Anterior cingulate cortex (tissue), 58 donors: ENCODE results near the gene ASCC2.
A peak's percentile ranks its signal among the peaks of the same experiment; 100 is the strongest.

Experiments
- DNase-seq, 58 donors: peaks; one replicate each; lab custom pipeline; 2025; lab: John Stamatoyannopoulos, UW

The ASCC2 gene

GRCh38 chr22:29788339-29789279, 49.5 kb downstream of the ASCC2 start:
- no peak for DNase-seq

GRCh38 chr22:29787371-29787980, 50.6 kb downstream of the ASCC2 start:
- DNase-seq = no peak

GRCh38 chr22:29786031-29786430, 52.0 kb downstream of the ASCC2 start:
- DNase-seq = peak in 1 of 58 donors; percentile 6

DNA sequence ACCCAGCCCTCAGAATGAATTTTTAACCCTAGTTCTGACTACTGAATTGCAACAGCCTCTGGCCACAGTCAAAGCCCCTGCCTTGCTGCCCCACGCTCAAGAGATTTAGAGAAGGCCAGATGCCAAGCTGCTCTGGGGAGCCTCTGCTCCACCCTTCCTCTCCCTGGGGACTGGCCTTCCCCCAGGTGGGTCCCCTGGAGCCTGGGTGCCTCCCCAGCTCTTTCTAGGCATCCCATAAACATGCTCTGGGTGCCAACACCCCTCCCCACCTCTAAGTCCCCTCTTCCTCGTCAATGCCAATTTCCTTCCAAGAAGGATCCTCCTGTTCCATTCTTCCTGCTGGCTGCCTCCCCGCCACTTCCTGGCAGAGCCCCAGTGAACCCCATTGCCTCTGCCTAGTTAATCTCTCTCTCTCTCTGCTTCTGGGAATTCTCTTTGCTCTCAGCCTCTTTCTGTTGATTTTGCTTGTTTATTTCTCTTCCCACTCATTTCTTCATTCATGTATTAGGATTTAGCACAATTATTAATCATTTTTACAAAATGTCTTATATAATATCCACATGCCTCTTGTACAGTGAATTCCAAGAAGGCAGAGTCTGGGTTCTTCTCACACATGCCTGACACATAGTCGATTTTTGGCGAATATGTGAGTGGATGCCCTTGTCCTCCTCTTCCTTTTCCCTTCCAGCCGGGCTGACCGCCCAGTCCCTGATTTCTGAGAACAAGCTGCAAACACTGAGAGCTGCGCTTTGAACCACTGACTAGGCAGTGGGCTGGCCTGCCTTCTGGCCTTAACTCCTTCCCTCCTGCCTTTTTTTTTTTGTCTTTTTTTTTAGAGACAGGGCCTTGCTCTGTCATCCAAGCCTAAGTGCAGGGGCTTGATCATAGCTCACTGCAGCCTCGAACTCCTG, 53.4 kb downstream of the ASCC2 start:
- peak in 53 of 58 donors; percentile 7 to 84 (median 47) for DNase-seq

DNA sequence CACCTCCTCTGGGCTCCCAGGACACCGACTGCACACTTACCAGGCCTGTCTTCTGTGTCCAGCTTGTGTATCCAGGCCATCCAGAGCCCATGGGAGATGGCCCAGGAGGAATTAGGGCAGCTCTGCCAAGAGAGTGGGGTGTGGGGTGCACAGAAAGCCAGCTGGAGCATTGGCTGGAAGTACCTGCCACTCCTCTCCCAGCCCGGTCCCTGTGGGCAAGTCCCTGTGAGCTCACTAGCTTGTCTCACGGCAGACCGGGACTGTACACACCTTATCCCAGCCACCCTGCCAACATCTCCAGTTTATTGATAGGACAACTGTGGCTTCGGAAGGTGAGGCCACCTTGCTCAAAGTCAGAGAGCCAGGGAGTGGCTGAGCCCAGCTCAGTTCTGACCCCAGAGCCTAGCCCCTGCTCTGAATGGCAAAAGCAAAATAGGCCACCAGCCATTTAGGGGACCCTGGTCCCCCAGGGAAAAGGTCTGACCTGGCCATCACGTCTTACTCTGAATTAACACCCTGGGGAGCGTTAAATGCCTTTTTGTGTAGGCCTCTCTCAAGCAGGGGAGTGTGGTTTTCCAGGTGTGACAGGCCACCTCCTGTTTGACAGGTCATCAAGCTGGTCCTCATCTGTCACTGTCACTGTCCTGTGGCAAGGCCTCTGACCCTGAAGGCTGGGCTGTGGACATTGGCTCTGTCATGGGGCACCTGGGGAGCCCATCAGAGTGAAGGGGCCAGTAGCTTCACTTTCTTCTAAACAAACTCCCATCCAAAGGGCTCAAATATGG, 55.8 kb downstream of the ASCC2 start:
- peak in 44 of 58 donors; percentile 4 to 69 (median 32) for DNase-seq

GRCh38 chr22:29780748-29781676, 57.1 kb downstream of the ASCC2 start:
- DNase-seq = peak in 31 of 58 donors; percentile 3 to 81 (median 36)

GRCh38 chr22:29780220-29780619, 57.9 kb downstream of the ASCC2 start:
- DNase-seq = no peak

DNA sequence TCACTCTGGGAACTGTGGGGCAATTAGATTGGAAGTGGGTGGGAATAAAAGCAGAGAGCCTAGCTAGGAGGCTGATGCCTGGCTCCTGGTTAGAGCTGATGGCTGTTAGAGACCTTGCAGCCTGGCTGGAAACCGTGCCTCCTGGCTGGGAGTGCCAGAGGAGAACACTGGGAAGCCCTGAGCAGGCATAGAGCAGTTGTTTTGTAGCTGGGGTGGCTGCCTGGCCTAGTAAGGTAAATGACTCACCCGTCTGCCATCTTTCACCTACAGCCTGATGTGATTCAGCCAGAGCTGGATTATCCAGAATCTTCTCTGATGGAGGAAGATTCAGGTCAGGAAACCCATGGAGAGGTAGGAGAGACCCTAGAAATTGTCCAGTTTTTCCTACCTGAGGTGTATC, 64.8 kb downstream of the ASCC2 start:
- peak in 1 of 58 donors; percentile 26 for DNase-seq

DNA sequence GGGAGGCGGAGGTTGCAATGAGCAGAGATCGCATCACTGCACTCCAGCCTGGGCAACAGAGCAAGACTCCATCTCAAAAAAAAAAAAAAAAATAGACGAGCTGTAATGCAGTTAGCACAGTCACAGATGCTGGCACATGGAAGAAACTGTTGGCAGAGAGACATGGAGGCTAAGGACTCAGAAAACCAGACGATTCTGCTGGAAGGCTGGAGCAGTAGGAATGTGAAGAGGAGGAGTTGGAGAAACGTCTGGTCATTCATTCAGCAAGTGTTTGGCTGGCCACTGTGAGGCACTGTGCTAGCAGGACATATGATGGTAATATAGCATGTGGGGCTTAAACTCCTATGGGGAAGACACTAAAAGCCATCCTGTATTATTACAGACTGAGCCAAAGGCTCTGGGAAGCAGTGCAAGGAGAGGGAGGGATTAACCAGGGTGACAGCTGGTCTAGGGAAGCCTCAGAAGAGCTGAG, 65.9 kb downstream of the ASCC2 start:
- peak in 15 of 58 donors; percentile 4 to 42 (median 14) for DNase-seq

- no peak for DNase-seq
These were observed 68.3 kb downstream of the ASCC2 start for GRCh38 chr22:29769723-29770321.

DNA sequence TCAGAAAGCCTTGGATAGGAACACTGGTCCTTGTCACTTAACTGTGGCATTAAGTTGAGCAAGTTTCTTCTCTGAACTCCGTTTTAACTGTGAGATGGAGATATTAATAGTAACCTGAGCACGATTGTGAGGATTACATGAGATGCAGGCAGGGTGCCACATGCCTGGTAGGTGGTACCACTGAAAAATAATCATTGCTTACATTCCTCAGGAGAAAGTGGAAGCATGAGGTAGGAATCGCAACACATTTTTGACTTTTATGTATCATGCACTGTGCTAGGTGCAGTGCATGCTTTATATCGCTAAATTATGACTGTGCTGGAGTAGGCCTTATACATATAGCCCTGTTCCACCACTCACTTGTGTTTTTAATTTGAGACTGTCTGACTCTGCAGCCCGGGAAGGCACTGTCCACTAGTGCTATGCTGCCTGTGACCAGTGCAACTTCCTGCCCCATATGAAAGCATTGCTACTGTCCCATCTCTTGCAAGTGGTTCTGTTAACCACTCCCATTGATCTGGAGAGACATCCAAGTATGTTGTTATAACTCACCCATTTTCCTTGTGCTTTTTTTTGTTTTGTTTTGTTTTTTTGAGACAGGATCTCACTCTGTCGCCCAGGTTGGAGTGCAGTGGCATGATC, 69.9 kb downstream of the ASCC2 start:
- no peak for DNase-seq

- DNase-seq = peak in 56 of 58 donors; percentile 43 to 95 (median 84)
These were observed 70.7 kb downstream of the ASCC2 start, which contains the start of gene UQCR10 for GRCh38 chr22:29767171-29768051. Gene UQCR10, plus strand, starts transcription at chr22:29767369. Its CDS starts 30 bp downstream, at chr22:29767399.

DNA sequence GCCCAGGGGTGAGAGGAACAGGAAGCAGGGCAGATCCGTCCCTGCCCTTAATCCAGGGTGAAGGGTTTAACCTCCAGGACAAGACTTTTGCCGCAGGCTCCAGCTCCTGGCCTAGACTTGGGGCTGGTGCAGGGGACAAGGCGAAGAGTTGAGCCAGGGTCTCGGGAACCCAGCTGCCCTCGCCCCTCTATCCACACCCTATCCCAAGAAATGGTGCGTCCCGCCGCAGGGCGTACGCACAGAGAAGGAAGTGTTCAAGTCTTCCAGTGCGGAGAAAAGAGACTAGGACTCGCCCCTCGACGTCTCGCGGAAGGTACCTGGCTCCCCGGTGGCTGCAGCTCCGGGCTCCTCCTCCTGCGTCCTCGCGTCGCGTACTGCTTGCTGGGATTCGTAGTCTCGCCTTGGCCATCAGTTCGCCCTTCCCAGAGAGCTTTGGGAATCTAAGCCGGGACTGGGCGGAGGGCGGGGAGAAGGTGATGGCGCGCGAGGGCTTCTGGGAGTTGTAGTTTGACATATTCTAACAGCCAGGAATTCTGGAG, 71.4 kb downstream of the ASCC2 start, which contains the start of gene ZMAT5:
Gene ZMAT5 (minus strand): TSS at position 376 of the 539 bp plus-strand sequence. CDS start 18,463 bp downstream, outside the sequence.
- peak; percentile 39 to 98 (median 92) for DNase-seq

DNA sequence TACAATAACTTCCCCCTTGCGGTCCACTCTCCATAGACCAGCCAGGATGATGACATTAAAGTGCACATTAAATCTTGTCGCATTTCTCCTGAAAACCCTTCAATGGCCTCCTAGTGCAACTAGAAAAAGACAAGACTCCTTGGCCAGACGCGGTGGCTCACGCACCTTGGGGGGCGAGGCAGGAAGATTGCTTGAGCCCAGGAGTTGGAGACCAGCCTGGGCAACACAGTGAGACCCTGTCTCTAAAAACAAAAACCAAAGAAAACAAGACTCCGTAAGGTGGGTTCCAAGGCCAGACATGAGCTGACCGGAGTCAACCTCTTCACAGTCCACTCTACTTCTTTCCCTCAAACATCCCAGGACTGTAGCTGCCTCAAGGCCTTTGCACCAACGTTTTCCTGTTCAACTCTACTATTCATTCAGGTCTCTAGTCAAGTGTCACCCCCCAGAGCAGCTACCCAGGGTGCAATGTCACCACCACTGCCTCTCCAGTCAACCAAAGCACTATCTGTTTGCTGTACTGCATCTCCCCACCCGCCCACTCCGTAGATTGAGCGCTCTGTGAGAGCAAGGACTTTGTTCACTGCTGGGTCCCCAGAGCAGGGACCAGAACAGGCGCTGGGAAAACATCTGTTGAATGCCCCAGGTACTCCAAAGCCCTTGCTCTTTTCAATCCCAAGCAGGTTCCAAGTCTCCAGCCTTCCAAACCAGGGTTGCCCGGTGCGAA, 72.0 kb downstream of the ASCC2 start:
- no peak for DNase-seq

DNA sequence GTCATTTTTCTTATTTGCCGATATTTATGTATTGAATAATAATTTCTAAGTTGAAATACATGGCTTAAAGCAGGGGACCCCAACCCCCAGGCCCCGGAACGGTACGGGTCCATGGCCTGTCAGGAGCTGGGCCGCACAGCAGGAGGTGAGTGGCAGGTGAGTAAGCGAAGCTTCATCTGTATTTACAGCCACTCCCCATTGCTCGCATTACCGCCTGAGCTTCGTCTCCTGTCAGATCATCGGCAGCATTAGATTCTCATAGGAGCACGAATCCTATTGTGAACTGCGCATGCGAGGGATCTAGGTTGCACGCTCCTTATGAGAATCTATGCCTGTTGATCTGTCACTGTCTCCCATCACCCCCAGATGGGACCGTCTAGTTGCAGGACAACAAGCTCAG, 75.8 kb downstream of the ASCC2 start:
- no peak for DNase-seq
